ACC112 (cell line): ENCODE measurements around the gene EFHB.
A peak's percentile ranks its signal among the peaks of the same experiment; 100 is the strongest.
"Not testable (repeated sequence)": the region's sequence is repeated elsewhere in the genome, so short reads cannot be mapped to it uniquely, and the experiment has no call there.

Experiments used
- H2AFZ ChIP-seq: fragments of 200-600 bp; sonication (generic); one replicate; pipeline ENCODE4 v1.6.0; 2017; ENCODE audit warnings: antibody characterized with exemption, low read length; ENCODE audit not compliant: unreplicated experiment
- H3K27ac ChIP-seq: fragments of 200-600 bp; sonication (generic); 2 replicates; pipeline ENCODE4 v1.5.1; 2014; ENCODE audit warnings: low read depth, mild to moderate bottlenecking, antibody characterized with exemption, low read length, moderate library complexity
- H3K27me3 ChIP-seq: fragments of 200-600 bp; sonication (generic); 2 replicates; pipeline ENCODE4 v1.6.1; 2014; ENCODE audit warnings: mild to moderate bottlenecking, antibody characterized with exemption, low read length, moderate library complexity, mixed read lengths; ENCODE audit not compliant: insufficient read depth
- H3K36me3 ChIP-seq: fragments of 200-600 bp; sonication (generic); 2 replicates; pipeline ENCODE4 v1.6.1; 2016; ENCODE audit warnings: mild to moderate bottlenecking, antibody characterized with exemption, low read length, moderate library complexity, mixed read lengths; ENCODE audit not compliant: insufficient read depth
- H3K4me1 ChIP-seq: fragments of 200-600 bp; sonication (generic); one replicate; pipeline ENCODE4 v1.6.1; 2016; ENCODE audit warnings: low read length, mixed read lengths; ENCODE audit not compliant: insufficient read depth, unreplicated experiment, control insufficient read depth
- H3K4me3 ChIP-seq: fragments of 200-600 bp; sonication (generic); 2 replicates; pipeline ENCODE4 v1.5.1; 2014; ENCODE audit warnings: mild to moderate bottlenecking, low read depth, low read length
- H3K79me2 ChIP-seq: fragments of 200-600 bp; sonication (generic); one replicate; pipeline ENCODE4 v1.6.0; 2016; ENCODE audit warnings: low read length; ENCODE audit not compliant: control insufficient read depth, unreplicated experiment, insufficient read depth

EFHB gene

DNA sequence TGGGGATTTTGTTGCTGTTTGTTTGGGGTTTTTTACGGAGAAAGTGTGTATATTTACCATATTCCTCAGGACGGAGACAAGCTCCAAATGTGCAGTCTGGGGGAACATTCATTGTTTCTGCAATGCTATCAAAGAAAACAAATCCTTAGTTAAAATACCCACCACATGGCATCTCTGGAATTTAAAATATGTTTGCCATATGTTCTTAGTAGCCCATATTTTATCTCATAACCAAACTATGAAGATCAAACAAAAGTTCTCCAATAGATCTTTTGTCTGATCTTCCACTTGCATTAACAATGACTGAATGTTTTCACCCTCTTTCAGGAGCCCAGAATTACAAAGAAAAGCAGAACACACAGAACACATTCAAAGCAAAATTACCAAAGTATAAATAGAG is 35.3 kb downstream of the EFHB start:
- H3K79me2 ChIP-seq = no peaks in the 10 kb centered on the region
- H3K36me3 ChIP-seq = no peaks in the 10 kb centered on the region
- peak overlapping the region; percentile 68 for H2AFZ ChIP-seq
- H3K4me3 ChIP-seq = peak overlapping the region; percentile 36; the same call in 1 of the 2 replicates
- no peaks in the 10 kb centered on the region for H3K27me3 ChIP-seq
- peaks cover 21% of the 10 kb centered on the region for H3K4me1 ChIP-seq
- no peak overlapping the region for H3K27ac ChIP-seq

DNA sequence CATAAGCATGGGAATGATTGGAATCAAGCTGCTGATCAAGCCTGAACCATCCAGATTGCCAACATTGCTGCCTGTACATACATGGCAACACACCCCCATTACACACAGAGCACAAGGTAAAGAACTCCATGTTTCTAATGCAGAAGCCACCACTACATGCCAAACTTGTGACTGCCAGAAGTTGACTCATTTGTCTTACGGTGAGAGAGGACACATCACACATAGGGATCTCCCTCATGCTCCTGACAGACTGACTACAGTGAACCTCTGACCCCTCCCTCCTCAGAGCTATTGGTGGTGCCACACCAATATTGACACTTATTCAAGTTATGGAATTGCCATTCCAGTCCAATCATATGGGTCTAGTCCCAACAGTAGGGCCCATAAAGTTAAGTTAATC is 42.3 kb downstream of the EFHB start:
- no peaks in the 10 kb centered on the region for H3K27me3 ChIP-seq
- H3K79me2 ChIP-seq = no peaks in the 10 kb centered on the region
- no peak overlapping the region for H3K27ac ChIP-seq
- no peak overlapping the region for H2AFZ ChIP-seq
- no peak overlapping the region for H3K4me3 ChIP-seq
- H3K4me1 ChIP-seq = peaks cover 33% of the 10 kb centered on the region
- H3K36me3 ChIP-seq = no peaks in the 10 kb centered on the region

DNA sequence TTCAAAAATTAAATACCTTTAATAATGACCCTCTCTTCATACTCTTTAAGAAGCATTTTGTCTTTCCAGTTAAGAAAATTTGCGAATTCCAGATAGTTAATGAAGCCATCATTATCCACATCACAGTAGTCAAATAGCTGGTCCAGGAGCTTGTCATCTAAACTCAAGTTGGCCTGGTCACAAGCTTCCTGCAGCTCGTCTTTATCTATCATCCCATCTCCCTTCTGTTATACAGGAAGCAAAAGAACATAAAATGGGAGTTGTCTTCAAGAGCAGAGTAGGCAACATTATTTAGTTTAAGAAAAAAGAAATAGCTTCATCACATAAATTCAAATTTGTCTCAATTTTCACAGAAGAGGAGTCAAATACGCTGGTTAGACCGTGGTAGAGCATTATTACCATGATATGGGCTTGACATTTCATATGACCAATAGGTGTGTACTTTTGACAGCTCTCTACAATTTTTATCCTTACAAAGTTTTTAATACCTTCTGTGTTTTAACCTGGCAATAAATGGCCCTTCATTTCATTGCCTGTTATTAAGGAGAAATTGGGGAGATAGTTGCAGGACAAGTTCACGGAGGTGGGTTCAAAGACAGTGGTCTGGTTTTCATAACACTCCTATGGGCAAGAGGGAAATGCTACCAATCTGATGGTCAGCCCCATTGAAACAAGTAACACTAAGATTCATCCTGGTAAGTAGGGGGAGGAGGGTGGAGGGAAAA is 45.4 kb downstream of the EFHB start:
- peak overlapping the region; percentile 75 for H3K27ac ChIP-seq
- H2AFZ ChIP-seq = peak overlapping the region; percentile 79

DNA sequence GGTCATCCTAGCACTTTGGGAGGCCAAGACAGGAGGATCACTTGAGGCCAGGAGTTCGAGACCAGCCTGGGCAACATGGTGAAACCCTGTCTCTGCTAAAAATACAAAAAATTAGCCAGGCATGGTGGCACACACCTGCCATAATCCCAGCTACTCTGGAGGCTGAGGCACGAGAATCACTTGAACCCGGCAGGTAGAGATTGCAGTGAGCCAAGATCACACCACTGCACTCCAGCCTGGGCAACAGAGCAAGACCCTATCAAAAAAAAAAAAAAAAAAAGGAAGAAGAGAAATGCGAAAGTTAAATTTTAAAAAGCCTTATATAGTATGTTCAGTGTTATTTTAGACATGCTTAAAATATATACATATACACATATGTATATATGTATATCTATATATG is 46.9 kb downstream of the EFHB start:
- not testable (repeated sequence) for H3K36me3 ChIP-seq, H3K4me3 ChIP-seq, H3K27me3 ChIP-seq, H2AFZ ChIP-seq, H3K79me2 ChIP-seq, H3K27ac ChIP-seq
- peaks cover 31% of the 10 kb centered on the region for H3K4me1 ChIP-seq

More for the DNA sequence above, 45.4 kb downstream of the EFHB start:
- H3K27me3 ChIP-seq = no peaks in the 10 kb centered on the region
- no peaks in the 10 kb centered on the region for H3K79me2 ChIP-seq
- peak overlapping the region; percentile 62 for H3K4me3 ChIP-seq
- no peaks in the 10 kb centered on the region for H3K36me3 ChIP-seq
- H3K4me1 ChIP-seq = peaks cover 33% of the 10 kb centered on the region

DNA sequence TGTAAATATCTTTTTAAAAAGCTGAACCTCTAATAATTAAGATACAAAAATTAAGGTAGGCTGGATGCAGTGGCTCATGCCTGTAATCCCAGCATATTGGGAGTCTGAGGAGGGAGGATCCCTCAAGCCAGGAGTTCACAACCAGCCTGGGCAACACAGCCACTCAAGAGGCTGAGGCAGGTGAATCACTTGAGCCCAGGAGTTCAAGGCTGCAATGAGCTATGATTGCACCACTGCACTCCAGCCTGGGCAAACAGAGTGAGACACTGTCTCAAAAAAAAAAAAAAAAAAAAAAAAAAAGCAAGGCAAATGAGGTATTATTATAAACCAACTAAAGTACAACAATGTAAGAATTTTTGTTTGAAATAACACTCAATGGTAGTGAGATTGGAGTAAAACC is 47.6 kb downstream of the EFHB start:
- Histone ChIP-seq H3K27me3 (no peaks in the 10 kb centered on the region), H3K36me3 (no peaks in the 10 kb centered on the region), H3K79me2 (no peaks in the 10 kb centered on the region), H3K4me3 (no peak overlapping the region), H3K27ac (no peak overlapping the region), H3K4me1 (peaks cover 24% of the 10 kb centered on the region), H2AFZ (no peak overlapping the region)

DNA sequence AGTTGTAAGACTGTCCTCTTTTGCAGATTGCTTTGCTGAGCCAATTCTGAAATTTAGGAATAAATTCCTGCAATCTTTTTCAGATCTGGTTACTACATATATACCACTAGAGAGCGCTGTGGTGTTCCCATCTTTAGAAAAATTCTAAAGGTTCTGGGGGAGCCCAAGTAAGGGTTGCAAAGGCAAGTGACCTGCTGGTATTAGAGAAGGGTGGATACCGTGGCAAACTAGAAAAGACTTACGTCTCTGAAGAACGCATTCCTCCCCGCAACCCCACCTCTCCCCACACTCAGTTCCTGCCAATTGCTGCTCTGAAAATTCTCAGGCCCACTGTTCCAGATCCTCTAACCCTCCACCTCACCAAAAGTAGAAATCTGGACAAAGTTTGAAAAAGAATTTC is 48.5 kb downstream of the EFHB start:
- peaks cover 19% of the 10 kb centered on the region for H3K4me1 ChIP-seq
- no peaks in the 10 kb centered on the region for H3K27me3 ChIP-seq
- no peak overlapping the region for H3K27ac ChIP-seq
- H3K4me3 ChIP-seq = no peak overlapping the region
- H3K36me3 ChIP-seq = no peaks in the 10 kb centered on the region
- no peaks in the 10 kb centered on the region for H3K79me2 ChIP-seq
- no peak overlapping the region for H2AFZ ChIP-seq

DNA sequence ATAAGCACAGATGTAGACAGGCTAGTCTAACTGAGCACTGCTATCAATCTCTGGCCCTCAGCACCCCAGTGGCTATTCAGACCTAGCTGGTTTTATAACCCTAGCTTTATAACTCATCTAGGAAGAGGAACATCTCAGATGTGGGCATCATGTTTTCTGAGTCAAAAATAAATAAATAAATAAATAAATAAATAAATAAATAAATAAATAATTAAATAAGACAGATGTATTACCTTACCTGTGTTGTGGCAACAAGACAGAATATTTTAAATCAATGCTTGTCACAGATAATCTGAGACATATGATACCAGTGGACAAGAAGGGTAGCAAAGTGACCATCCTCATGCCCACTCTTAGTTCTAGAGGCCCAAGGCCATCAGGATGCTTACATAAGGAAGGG is 52.2 kb downstream of the EFHB start:
- no peak overlapping the region for H3K4me3 ChIP-seq
- H3K27me3 ChIP-seq = no peaks in the 10 kb centered on the region; the same call in 1 of the 2 replicates
- no peaks in the 10 kb centered on the region for H3K79me2 ChIP-seq
- H2AFZ ChIP-seq = no peak overlapping the region
- H3K4me1 ChIP-seq = no peaks in the 10 kb centered on the region
- no peak overlapping the region for H3K27ac ChIP-seq
- H3K36me3 ChIP-seq = no peaks in the 10 kb centered on the region

DNA sequence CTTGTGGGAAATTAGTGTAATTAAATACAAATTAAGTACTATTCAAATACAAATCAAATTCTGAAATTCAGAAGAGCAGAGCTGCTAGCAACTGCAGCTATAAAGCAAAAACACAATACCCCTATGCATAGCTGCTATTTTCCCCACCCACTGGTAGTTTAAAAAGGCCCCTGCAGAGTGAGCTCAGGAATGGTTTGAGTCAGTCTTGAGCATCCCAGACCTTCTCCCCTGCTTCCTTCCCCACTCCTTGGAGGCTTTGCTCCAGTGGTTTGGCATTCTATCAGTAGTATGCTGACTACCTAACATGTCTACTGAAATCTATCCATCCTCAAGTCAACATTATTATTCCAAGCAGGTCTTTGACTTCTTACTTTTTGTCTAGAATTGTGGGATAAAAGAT is 53.0 kb downstream of the EFHB start:
- H3K27me3 ChIP-seq = no peaks in the 10 kb centered on the region; the same call in 1 of the 2 replicates
- no peak overlapping the region for H3K27ac ChIP-seq
- H3K4me1 ChIP-seq = no peaks in the 10 kb centered on the region

DNA sequence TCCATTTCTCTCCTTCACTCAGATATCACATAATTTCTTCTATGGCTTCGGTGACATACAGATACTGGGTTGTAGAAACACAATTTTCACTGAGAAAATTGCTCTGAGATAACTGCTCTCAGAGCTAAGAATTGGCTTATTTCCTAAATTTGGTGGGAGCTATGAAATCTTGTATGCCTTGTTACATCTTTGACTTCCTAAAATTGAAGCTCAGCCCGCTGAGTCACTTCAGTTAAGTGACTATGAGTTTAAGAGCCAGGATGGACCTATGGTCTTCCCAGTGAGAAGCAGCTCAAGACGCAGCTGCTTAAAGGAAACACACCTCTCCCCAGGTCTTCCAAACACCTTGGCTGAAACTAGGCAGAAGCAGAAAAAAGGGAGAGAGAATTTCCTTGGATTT is 56.4 kb downstream of the EFHB start:
- Histone ChIP-seq H3K27me3 (no peaks in the 10 kb centered on the region; the same call in 1 of the 2 replicates), H2AFZ (no peak overlapping the region), H3K79me2 (no peaks in the 10 kb centered on the region), H3K27ac (no peak overlapping the region), H3K4me1 (no peaks in the 10 kb centered on the region), H3K4me3 (no peak overlapping the region), H3K36me3 (no peaks in the 10 kb centered on the region)

More for the DNA sequence above, 53.0 kb downstream of the EFHB start:
- Histone ChIP-seq H3K36me3 (no peaks in the 10 kb centered on the region), H3K4me3 (no peak overlapping the region), H2AFZ (no peak overlapping the region), H3K79me2 (no peaks in the 10 kb centered on the region)

DNA sequence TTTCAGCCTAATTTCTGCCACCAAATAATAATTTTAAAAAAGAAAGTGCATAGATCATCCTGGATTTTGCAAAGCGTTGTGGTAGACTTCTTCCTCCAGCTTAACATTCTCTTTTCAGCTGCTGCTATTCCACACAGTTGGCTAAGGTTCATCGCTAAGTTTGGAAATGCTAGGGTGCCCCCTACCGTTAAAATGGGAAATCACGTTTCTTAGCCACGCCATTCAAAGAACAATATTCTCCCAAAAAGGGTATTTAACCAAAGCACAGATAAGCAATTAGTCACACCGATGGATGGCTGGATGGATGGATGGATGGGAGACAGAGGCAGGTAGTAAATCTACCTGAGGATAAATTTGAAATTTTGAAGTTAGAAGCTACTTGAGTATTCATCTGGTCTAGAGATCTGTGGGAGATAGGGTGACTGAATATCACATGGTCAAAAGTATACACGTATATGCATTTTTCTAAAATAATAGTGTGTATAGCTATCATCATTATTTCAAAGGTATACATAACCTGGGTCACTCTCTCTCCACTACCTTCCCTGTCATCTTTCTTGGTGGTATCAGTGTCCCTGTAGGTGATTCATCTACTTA is 67.2 kb downstream of the EFHB start:
- no peaks in the 10 kb centered on the region for H3K79me2 ChIP-seq
- peaks cover 40% of the 10 kb centered on the region for H3K27me3 ChIP-seq
- no peaks in the 10 kb centered on the region for H3K36me3 ChIP-seq
- H3K4me1 ChIP-seq = no peaks in the 10 kb centered on the region
- no peak overlapping the region for H3K27ac ChIP-seq
- H3K4me3 ChIP-seq = no peak overlapping the region
- no peak overlapping the region for H2AFZ ChIP-seq

DNA sequence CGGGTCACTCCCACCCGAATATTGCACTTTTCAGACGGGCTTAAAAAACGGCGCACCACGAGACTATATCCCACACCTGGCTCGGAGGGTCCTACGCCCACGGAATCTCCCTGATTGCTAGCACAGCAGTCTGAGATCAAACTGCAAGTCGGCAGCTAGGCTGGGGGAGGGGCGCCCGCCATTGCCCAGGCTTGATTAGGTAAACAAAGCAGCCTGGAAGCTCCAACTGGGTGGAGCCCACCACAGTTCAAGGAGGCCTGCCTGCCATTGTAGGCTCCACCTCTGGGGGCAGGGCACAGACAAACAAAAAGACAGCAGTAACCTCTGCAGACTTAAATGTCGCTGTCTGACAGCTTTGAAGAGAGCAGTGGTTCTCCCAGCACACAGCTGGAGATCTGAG is 78.7 kb downstream of the EFHB start:
- not testable (repeated sequence) for H2AFZ ChIP-seq, H3K79me2 ChIP-seq, H3K27ac ChIP-seq, H3K4me1 ChIP-seq, H3K4me3 ChIP-seq, H3K27me3 ChIP-seq, H3K36me3 ChIP-seq
